PC-9 (cell line): ENCODE measurements around the gene CDH22. TPM values are rescaled to one million over a fixed set of nuclear protein-coding genes. Genes with fewer than 3 reads are reported as not detected.

ENCODE experiments used
- BruUV-seq: library from RNA; stranded (reverse); fragments of 400-500 nt; replicated peaks from 2 replicates; lab custom pipeline; 2021; lab: Mats Ljungman, UMichigan
- CTCF ChIA-PET: fragments of 300-600 bp; sonication (Branson Sonifier 250); formaldehyde crosslinking; loops from one replicate; lab custom pipeline; 2022; ENCODE audit warnings: antibody characterized with exemption; lab: Charles Lee
- POLR2A ChIA-PET: fragments of 300-600 bp; sonication (Branson Sonifier 250); formaldehyde crosslinking; loops from one replicate; lab custom pipeline; 2022; ENCODE audit warnings: antibody characterized with exemption; ENCODE audit not compliant: unreplicated experiment; lab: Charles Lee
- DNase-seq, 2 experiments: peaks; one replicate each; pipeline versions ENCODE4 v3.0.0 to v3.0.0-alpha.2; 2015 to 2022; ENCODE audit warnings: mixed read lengths in 1 of 2
- H2AFZ ChIP-seq: fragments of 200-600 bp; sonication (generic); 2 replicates; pipeline ENCODE4 v1.8.1; 2017; ENCODE audit warnings: antibody characterized with exemption
- H3F3A ChIP-seq: fragments of 200-600 bp; sonication (generic); 2 replicates; pipeline ENCODE4 v1.8.1; 2017; ENCODE audit warnings: antibody characterized with exemption, mild to moderate bottlenecking, low read depth; ENCODE audit not compliant: insufficient read depth
- H3K27ac ChIP-seq: fragments of 200-600 bp; sonication (generic); 2 replicates; pipeline ENCODE4 v1.6.1; 2016; ENCODE audit warnings: mixed run types
- H3K27me3 ChIP-seq: fragments of 200-600 bp; sonication (generic); 2 replicates; pipeline ENCODE4 v1.6.1; 2016; ENCODE audit warnings: low read depth, mixed run types; ENCODE audit not compliant: insufficient read depth
- H3K36me3 ChIP-seq: fragments of 200-600 bp; sonication (generic); 2 replicates; pipeline ENCODE4 v1.6.1; 2016; ENCODE audit warnings: low read depth, mixed run types
- H3K4me1 ChIP-seq: fragments of 200-600 bp; sonication (generic); replicated peaks from 2 replicates; pipeline ENCODE4 v1.6.1; 2016; ENCODE audit warnings: mixed run types; ENCODE audit not compliant: insufficient read depth
- H3K4me2 ChIP-seq: fragments of 200-600 bp; sonication (generic); 2 replicates; pipeline ENCODE4 v1.6.1; 2017; ENCODE audit warnings: mixed run types
- H3K4me3 ChIP-seq: fragments of 200-600 bp; sonication (generic); 2 replicates; pipeline ENCODE4 v1.6.1; 2016; ENCODE audit warnings: mixed run types
- H3K79me2 ChIP-seq: fragments of 200-600 bp; sonication (generic); 2 replicates; pipeline ENCODE4 v1.6.1; 2017; ENCODE audit warnings: low read depth, mixed run types
- H3K9me2 ChIP-seq: fragments of 200-600 bp; sonication (generic); 2 replicates; pipeline ENCODE4 v1.8.1; 2017; ENCODE audit warnings: mild to moderate bottlenecking; ENCODE audit not compliant: insufficient read depth
- H3K9me3 ChIP-seq: fragments of 200-600 bp; sonication (generic); 2 replicates; pipeline ENCODE4 v1.8.1; 2016; ENCODE audit warnings: low read depth; ENCODE audit not compliant: insufficient read depth
- H4K20me1 ChIP-seq: fragments of 200-600 bp; sonication (generic); 2 replicates; pipeline ENCODE4 v1.8.1; 2017; ENCODE audit not compliant: insufficient read depth
- CTCF ChIP-seq: fragments of 200-600 bp; sonication (generic); conservative IDR thresholded peaks from 2 replicates; pipeline ENCODE4 v1.6.1; 2017; ENCODE audit warnings: mixed run types, antibody characterized with exemption, mild to moderate bottlenecking, moderate library complexity
- EZH2 ChIP-seq: fragments of 200-600 bp; sonication (generic); IDR thresholded peaks from 2 replicates; pipeline ENCODE4 v1.8.0; 2017; ENCODE audit warnings: antibody characterized with exemption, low read depth
- intact Hi-C: fragments of 100-400 bp; cut with micrococcal nuclease; formaldehyde crosslinking; loops from one replicate; pipeline ENCODE4 v1.10.0; 2022; ENCODE audit not compliant: unreplicated experiment
- total RNA-seq: library from RNA; stranded (reverse); gene quantifications from 2 replicates; pipeline ENCODE4 v1.2.3, GENCODE V29; 2021

Gene CDH22
- total RNA-seq, 1 experiment from 2014 or later: not detected

- intact Hi-C loops: no loop called here
- H3K4me3 ChIP-seq: no peak overlapping the region
- no peak overlapping the region for H3K4me2 ChIP-seq
- BruUV-seq: no TSS peak
- H3K36me3 ChIP-seq: no peaks in the 10 kb centered on the region
- CTCF ChIA-PET: no interaction called here
- POLR2A ChIA-PET: interaction anchor here (0.6 kb wide), 1 partner anchor 83 kb away, joined by 4 read pairs; no protein-coding TSS in a partner anchor
- no peaks in the 10 kb centered on the region for H3K4me1 ChIP-seq
- peaks cover 97% of the 10 kb centered on the region for H3K27me3 ChIP-seq
- H3K9me2 ChIP-seq: no peaks in the 10 kb centered on the region
- no peak overlapping the region for H3K27ac ChIP-seq
- no peaks in the 10 kb centered on the region for H4K20me1 ChIP-seq
- no peaks in the 10 kb centered on the region for H3K9me3 ChIP-seq
- DNase-seq: no peak
- no peak overlapping the region for H2AFZ ChIP-seq
- no peaks in the 10 kb centered on the region for H3F3A ChIP-seq
- H3K79me2 ChIP-seq: no peaks in the 10 kb centered on the region
- TF ChIP-seq CTCF (no peak), EZH2 (no peak)
Measured at GRCh38 chr20:46334303-46334904, 26.1 kb upstream of the CDH22 start.

- Histone ChIP-seq H2AFZ (no peak overlapping the region), H4K20me1 (no peaks in the 10 kb centered on the region), H3K27me3 (peaks cover 96% of the 10 kb centered on the region), H3F3A (no peaks in the 10 kb centered on the region), H3K27ac (no peak overlapping the region), H3K9me2 (no peaks in the 10 kb centered on the region), H3K4me3 (no peak overlapping the region), H3K4me2 (no peak overlapping the region), H3K9me3 (no peaks in the 10 kb centered on the region), H3K36me3 (no peaks in the 10 kb centered on the region), H3K79me2 (no peaks in the 10 kb centered on the region), H3K4me1 (no peaks in the 10 kb centered on the region)
- intact Hi-C loops: no loop called here
- ChIA-PET POLR2A (interaction anchor here (0.6 kb wide), 1 partner anchor 82 kb away, joined by 4 read pairs; no protein-coding TSS in a partner anchor), CTCF (interaction anchor here (0.6 to 0.7 kb wide), 3 partner anchors 39 to 302 kb away, joined by 3 to 14 read pairs (median 8); no protein-coding TSS in a partner anchor)
- no peak for DNase-seq
- no peak for TF ChIP-seq CTCF
- no peak for TF ChIP-seq EZH2
- no TSS peak for BruUV-seq
Measured at GRCh38 chr20:46333161-46333991, 25.1 kb upstream of the CDH22 start.

- Histone ChIP-seq H2AFZ (no peak overlapping the region), H3K4me3 (no peak overlapping the region), H3K27ac (no peak overlapping the region), H3F3A (no peaks in the 10 kb centered on the region), H3K27me3 (peaks cover 94% of the 10 kb centered on the region), H3K4me2 (no peak overlapping the region), H3K9me2 (no peaks in the 10 kb centered on the region), H3K79me2 (no peaks in the 10 kb centered on the region), H3K4me1 (no peaks in the 10 kb centered on the region), H4K20me1 (no peaks in the 10 kb centered on the region), H3K9me3 (no peaks in the 10 kb centered on the region), H3K36me3 (no peaks in the 10 kb centered on the region)
- POLR2A ChIA-PET: no interaction called here
- TF ChIP-seq CTCF (no peak), EZH2 (no peak)
- intact Hi-C loops: no loop called here
- no TSS peak for BruUV-seq
- DNase-seq: no peak
- CTCF ChIA-PET: interaction anchor here (0.6 to 1.5 kb wide), 2 partner anchors 16 to 242 kb away, joined by 3 to 4 read pairs; no protein-coding TSS in a partner anchor
Measured at GRCh38 chr20:46332373-46333160, 24.3 kb upstream of the CDH22 start.
